HG03521 (cell line): ENCODE results near the gene CRAT.
A peak's percentile ranks its signal among the peaks of the same experiment; 100 is the strongest.

ENCODE experiments used
- ATAC-seq: cut with Tn5 transposase; IDR thresholded peaks from one replicate; pipeline ENCODE4 v1.9.1; 2021; ENCODE audit warnings: mild to moderate bottlenecking, moderate library complexity; ENCODE audit not compliant: unreplicated experiment

CRAT gene

DNA sequence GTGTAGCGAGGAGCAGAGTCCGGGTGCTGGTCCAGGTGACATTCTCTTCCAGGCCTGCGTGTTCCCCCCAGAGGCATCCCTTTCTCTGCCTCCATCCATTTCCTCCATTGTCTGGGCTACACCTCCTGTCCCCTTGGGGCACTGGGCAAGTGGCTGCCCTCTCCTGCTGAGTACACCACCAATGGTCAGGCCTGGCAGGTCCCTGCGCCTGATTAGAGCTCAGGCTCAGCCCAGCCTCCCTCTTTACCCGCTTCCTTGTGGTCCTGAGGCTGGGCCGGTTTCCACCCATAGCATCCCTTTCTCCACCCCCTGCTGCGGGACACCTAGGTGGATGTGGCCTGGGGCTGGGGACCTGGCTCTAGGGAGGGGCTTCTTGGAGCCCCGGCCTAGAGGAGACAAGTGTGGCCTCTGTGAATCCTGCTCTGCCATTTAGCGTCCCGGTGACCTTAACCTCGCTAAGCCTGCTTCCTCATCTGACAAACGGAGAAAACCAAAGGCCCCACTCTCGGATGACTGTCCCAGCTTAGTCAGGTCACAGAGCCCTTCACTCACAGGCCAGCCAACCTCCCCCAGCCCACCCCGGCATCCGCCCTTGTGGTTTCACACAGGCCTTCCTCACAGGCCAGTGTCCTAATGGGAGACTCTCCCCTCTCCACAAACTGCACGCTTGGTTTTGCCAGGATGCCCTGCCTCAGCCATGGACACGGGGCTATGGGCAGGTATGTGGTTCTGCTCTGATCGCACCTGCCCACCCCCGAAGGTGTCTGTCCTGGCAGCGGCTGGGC is 16.8 kb downstream of the CRAT start:
- ATAC-seq: no peak

DNA sequence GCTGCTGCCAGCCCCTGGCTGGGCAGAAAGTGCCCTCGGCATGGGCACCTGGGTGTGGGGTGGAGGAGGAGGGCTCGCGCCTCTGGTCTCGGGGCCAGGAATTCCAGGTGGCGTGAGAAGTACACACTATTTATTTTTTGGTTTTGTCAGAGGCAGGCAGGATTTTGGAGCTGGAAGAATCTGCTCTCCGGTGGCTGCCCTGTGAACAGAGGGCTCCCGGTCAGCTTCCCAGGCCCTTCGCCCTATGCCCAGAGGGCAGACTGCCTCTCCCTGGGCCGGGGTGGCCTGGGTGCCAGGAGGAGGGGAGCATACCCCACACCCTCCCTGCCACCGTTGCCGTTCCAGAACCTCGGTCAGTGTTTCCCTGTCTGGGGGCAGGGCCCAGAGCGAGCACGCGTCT is 21.3 kb downstream of the CRAT start:
- ATAC-seq: no peak

DNA sequence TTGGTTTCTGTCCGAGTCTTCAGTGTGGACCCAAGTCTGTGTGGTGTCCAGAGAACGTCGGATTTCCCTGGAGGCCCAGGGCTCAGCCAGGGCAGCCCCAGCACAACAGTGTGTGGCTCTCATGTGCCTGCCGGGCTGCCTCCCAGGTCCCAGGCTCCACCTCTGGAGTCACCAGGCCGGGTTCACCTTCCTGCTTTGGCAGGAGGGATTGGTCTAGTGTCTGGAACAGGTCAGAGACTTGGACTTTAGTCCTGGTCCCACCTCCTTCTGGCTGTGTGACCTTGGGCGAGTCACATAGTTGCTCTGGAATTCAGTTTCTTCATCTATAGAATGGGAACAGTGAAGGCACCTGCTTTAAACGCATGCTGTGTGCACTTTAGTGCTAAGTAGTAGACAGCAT is 26.5 kb downstream of the CRAT start:
- no peak for ATAC-seq

GRCh38 chr9:129081388-129081904 is 29.1 kb downstream of the CRAT start:
- no peak for ATAC-seq

- peak; percentile 94 for ATAC-seq
These were observed 29.8 kb downstream of the CRAT start, which contains the start of gene DOLPP1 for GRCh38 chr9:129080601-129081387. TSS of gene DOLPP1 (plus strand) at chr9:129081111. CDS start at chr9:129081132, 21 bp downstream.

DNA sequence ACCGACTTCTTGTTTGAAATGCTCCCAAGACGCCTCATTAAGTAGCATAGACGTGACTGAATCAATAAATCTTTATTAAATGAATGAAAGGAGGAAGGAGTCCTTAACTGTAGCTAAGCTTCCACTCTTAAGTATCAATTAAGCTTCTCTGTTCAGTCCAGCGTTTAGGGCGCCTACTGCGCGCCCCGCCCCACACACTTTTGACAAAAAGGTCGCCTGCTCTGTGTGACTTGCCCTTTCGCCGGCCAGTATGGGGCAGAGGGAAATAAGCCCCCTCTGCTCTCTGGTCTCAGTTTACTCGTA is 30.3 kb downstream of the CRAT start:
- no peak for ATAC-seq

GRCh38 chr9:129079829-129080228 is 30.8 kb downstream of the CRAT start:
- no peak for ATAC-seq

GRCh38 chr9:129078691-129079503 is 31.7 kb downstream of the CRAT start:
- no peak for ATAC-seq

DNA sequence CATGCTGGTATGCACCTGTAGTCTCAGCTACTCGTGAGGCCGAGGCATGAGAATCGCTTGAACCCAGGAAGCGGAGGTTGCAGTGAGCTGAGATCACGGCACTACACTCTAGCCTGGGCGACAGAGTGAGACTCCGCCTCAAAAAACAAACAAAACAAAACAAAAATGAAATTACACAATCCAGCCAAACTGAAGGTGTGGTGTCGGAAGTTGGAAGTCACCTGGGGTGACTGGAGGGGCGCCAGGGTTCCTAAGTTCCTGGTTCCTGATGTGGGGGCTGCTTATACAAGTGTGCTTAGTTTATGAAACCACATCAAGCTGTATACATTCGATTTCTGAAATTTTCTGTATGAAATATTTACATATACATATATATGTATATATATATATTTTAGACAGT is 33.4 kb downstream of the CRAT start:
- no peak for ATAC-seq

GRCh38 chr9:129076640-129077037 is 34.0 kb downstream of the CRAT start:
- no peak for ATAC-seq

- no peak for ATAC-seq
These were observed 34.5 kb downstream of the CRAT start for GRCh38 chr9:129075996-129076639.

- ATAC-seq: no peak
These were observed 36.5 kb downstream of the CRAT start for GRCh38 chr9:129074106-129074505.

GRCh38 chr9:129073404-129073803 is 37.2 kb downstream of the CRAT start:
- no peak for ATAC-seq

DNA sequence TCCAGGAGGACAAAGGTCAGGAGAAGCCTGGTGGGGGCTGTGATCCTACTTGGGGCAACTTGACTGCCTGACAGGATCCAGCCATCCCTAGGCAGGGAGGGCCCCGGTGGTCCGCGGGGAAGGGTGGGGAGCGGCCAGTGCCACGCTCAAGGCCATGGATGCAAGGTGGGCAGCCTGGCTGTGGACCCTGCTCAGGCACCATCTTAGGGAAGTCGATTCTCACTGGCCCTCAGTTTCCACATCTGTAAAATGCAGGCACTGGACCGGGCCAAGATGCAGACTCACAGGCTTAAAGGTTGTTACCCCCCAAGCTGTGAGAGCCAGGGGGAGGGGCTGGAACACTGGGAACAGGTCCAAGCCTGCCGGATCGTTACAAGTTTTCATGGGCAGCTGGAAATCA is 38.4 kb downstream of the CRAT start:
- no peak for ATAC-seq

- ATAC-seq: no peak
These were observed 39.0 kb downstream of the CRAT start for GRCh38 chr9:129071526-129072126.

DNA sequence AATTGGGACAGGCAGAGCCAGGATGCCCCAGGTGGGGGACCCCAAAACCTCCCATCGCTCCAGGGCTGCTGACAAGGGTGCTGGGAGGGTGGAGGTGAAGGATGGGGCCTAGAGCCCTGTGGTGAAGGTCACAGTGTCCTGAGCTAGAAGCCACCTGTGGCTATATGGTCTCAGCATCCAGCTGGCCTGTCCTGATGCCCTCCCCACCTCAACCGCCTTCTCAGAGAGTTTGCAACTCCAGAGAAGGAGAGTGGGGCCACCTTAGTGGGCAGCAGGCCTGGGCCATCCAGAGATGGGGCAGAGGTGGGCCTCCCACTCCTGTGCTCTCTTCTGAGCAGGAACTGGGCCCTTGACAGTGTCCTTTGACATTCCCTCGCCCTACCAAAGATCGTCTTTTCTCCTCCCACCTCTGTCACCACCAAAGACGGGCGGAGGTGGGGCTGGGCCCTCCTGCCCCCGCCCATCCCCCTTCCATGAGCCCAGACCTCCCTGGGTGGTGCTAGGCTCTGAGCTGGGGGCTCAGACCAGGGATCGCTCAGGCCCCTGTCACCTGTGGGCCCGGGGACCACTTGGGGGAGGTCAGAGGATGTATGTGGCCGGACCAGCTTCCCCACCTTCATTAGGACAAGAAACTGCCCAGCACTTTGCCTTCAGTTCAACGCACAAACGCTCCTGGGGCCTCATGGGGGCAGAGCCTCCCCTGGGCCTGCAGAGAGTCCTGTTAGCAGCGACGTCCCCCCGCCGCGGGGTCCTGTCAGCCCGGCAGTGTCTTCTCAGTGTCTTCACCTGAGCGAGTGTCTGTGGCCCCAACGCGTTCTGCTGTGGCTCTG is 39.7 kb downstream of the CRAT start:
- ATAC-seq: no peak

- no peak for ATAC-seq
These were observed 40.5 kb downstream of the CRAT start for GRCh38 chr9:129069862-129070641.

DNA sequence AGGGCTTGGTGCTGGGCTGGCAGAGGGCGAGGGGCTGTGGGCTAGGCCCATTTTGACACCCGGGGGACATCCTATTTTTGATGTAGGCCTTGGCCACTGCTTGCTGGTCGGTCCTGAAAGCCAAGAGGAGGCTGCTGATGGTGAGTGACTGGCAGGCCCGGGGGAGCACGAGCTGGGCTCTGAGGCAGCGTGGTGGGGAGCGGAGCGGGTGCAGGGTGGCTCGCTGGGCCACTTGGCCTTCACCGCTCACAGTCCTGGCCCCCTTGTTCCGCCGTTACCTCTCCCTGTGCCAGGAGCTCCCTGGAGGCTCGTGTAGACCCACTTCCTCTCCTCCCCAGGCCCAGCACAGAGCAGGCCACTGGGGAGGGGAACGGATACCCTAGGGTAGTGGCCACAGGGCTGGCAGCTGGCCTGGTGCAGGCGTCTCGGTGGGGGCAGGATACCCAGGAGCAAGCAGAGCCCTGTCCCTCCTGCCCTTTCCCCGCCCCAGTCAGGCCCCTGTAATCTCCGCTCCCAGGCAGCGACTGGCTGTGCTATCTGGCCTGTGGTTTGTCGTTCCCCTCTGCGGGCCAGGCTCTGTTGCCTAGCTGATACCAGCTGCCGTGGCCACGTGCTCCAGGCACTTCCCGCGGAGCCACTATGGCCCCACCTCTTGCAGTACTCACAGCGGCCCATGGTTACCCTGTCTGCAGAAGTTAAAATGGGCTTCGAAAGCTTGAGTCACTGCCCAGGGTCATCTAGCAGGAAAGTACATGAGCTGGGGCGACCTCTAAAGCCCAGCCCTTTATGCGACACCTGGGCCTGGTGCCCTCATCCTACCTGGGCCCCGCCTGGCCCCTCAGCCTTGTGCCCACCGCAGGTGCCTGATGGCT is 41.4 kb downstream of the CRAT start:
- peak; percentile 55 for ATAC-seq
